ENCODE data around the gene KRTAP5-6.

Gene KRTAP5-6

GRCh38 chr11:1734641-1735081 is 37.7 kb downstream of the KRTAP5-6 start:
- no peak for DNase-seq

GRCh38 chr11:1735271-1735670 is 38.3 kb downstream of the KRTAP5-6 start:
- DNase-seq, result no peak

- DNase-seq, result no peak
These were observed 39.5 kb downstream of the KRTAP5-6 start for GRCh38 chr11:1736447-1736992.

- no peak for DNase-seq
These were observed 40.2 kb downstream of the KRTAP5-6 start for GRCh38 chr11:1737080-1737757.

- DNase-seq, result no peak
These were observed 41.4 kb downstream of the KRTAP5-6 start for GRCh38 chr11:1738380-1738779.

- no peak for DNase-seq
These were observed 42.6 kb downstream of the KRTAP5-6 start for GRCh38 chr11:1739576-1739975.

- no peak for DNase-seq
These were observed 44.0 kb downstream of the KRTAP5-6 start for GRCh38 chr11:1740786-1741530.

GRCh38 chr11:1741741-1742140 is 44.7 kb downstream of the KRTAP5-6 start:
- DNase-seq, result no peak

- DNase-seq, result no peak
These were observed 45.4 kb downstream of the KRTAP5-6 start for GRCh38 chr11:1742371-1742770.

GRCh38 chr11:1742869-1743584 is 46.0 kb downstream of the KRTAP5-6 start:
- no peak for DNase-seq

- DNase-seq, result no peak
These were observed 46.7 kb downstream of the KRTAP5-6 start for GRCh38 chr11:1743585-1744136.

- no peak for DNase-seq
These were observed 47.3 kb downstream of the KRTAP5-6 start for GRCh38 chr11:1744137-1744886.

GRCh38 chr11:1744891-1745700 is 48.1 kb downstream of the KRTAP5-6 start:
- no peak for DNase-seq

- no peak for DNase-seq
These were observed 48.8 kb downstream of the KRTAP5-6 start for GRCh38 chr11:1745701-1746320.

GRCh38 chr11:1746511-1746931 is 49.5 kb downstream of the KRTAP5-6 start:
- DNase-seq, result no peak

GRCh38 chr11:1746956-1747752 is 50.2 kb downstream of the KRTAP5-6 start:
- no peak for DNase-seq
